Measurements from ENCODE around the gene CYB561. TPM values are rescaled to one million over a fixed set of nuclear protein-coding genes. Genes with fewer than 3 reads are reported as not detected.
"Not testable (repeated sequence)": the region's sequence is repeated elsewhere in the genome, so short reads cannot be mapped to it uniquely, and the experiment has no call there.

CYB561 gene
- total RNA-seq, 1 donor, result 28.0 TPM

DNA sequence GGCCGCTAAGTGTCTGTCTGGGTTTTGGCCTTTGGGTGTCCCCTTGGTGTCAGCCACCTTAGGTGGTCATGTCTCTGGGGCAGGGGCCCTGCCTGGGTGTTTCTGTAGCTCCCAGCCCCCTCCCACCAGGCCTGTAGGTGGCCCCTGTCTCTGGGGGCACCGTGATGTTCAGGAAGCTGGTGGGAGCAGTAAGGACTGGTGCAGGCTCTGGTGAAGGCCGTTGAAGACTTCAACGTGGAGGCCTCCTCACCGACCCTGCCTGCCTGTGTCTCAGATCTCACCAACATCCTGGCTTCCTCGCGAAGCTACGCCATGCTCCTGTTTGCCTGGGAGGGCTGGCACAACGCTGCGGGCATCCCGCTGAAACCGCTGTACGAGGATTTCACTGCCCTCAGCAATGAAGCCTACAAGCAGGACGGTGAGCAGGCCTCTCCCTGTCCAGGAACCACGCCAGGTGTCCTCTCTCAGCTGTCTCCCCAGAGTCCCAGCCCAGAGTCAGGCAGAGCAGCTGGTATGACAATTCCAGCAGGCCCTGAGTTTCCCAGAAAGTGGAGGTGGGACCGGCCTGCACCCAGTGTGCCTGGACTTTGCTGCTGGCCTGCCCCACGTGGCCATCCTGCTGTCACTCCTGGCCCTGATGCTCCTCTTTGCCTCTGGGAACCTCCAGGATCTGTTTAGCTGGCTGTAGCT lies 33.5 kb upstream of the CYB561 start:
- DNase-seq (ENCODE audit: low read depth in 2 of 3, low spot score in 2 of 3), result no peak

- peak; percentile 42 to 89 (median 82) for DNase-seq (ENCODE audit: low read depth in 2 of 3, low spot score in 2 of 3)
These were observed 32.8 kb upstream of the CYB561 start for GRCh38 chr17:63478814-63479494.

- no peak for DNase-seq (ENCODE audit: low read depth in 2 of 3, low spot score in 2 of 3)
These were observed 31.7 kb upstream of the CYB561 start for GRCh38 chr17:63477480-63478440.

- DNase-seq (ENCODE audit: low read depth in 2 of 3, low spot score in 2 of 3), result peak in 2 of 3 donors; percentile 64 to 65
These were observed 30.9 kb upstream of the CYB561 start, which contains the start of gene ACE for GRCh38 chr17:63476854-63477479. TSS of gene ACE (plus strand) at chr17:63477061. CDS start at chr17:63477095, 34 bp downstream.

GRCh38 chr17:63476459-63476853 lies 30.4 kb upstream of the CYB561 start:
- DNase-seq (ENCODE audit: low read depth in 2 of 3, low spot score in 2 of 3), result peak in 2 of 3 donors; percentile 33 to 41

- DNase-seq (ENCODE audit: low read depth in 2 of 3, low spot score in 2 of 3), result no peak
These were observed 29.6 kb upstream of the CYB561 start for GRCh38 chr17:63475491-63476412.

GRCh38 chr17:63474586-63475460 lies 28.7 kb upstream of the CYB561 start:
- no peak for DNase-seq (ENCODE audit: low read depth in 2 of 3, low spot score in 2 of 3)

DNA sequence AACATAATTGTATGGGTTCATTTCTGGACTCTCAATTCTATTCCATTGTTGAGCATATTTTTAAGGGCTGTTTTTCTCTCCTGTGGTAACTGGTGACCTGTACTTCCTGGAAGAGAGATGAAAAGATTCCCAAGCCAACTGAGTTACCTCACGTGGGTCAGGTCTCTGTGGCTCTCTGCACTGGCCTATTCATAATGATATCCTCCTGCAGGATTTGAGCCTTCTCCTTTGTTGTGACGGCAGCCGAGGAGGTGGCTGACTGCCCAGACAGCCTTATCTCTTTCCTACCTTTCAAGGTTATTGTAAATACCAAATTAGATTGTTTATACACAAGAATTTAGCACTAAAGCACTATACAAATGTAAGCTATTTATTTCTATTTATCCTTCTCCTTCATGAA lies 28.1 kb upstream of the CYB561 start:
- no peak for DNase-seq (ENCODE audit: low read depth in 2 of 3, low spot score in 2 of 3)

DNA sequence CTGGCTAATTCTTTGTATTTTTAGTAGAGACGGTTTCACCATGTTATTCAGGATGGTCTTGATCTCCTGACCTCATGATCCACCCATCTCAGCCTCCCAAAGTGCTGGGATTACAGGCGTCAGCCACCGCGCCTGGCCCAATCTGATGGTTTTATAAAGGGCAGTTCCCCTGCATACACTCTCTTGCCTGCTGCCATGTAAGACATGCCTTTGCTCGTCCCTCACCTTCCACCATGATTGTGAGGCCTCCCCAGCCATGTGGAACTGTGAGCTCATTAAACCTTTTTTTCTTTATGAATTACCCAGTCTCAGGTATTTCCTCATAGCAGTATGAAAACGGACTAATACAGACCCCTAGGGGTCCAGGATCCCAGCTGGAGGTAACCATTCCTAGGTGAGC lies 22.0 kb upstream of the CYB561 start:
- DNase-seq (ENCODE audit: low read depth in 2 of 3, low spot score in 2 of 3), result not testable (repeated sequence)

DNA sequence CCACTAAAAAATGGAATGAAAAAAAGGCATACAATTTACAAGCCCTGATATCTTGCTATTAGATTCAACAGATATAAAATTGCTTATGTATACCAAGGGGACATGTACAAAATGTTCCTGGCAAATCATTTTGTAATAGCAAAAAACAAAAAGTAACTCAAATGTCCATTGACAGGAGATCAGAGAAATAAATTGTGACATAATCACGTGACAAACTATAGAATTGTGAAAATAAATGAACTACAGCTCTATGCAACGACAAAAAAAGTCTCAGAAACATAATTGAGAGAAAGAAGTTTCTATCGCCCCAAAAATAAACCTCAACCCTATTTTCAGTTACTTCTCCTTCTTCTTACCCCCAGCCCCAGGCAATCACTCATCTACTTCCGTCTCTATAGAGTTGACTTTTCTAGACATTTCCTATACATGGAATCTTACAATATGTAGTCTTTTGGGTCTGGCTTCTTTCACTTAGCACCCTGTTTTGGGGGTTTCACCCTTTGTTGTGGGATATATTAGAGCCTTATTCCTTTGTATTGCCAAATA lies 18.7 kb upstream of the CYB561 start:
- DNase-seq (ENCODE audit: low read depth in 2 of 3, low spot score in 2 of 3), result no peak

DNA sequence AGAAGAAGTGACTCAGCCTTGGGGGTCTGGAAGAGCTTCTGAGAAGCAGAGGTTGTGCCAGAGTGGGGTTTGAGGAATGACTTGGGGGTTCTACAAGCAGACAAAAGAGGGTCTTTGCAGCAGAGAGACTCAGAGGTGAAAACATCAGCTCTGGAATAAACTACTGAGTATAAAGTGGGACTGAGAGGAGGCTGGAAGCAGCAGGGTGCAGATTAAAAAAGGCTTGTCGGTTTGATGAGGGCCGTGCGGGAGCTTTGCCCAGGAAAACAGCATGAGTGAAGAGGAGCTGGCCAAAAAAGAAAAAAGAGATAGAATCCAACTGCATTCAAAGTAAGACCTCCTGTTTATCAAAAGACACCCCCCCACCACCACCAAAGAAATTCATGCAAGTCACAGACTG lies 17.7 kb upstream of the CYB561 start:
- no peak for DNase-seq (ENCODE audit: low read depth in 2 of 3, low spot score in 2 of 3)

GRCh38 chr17:63460018-63460417 lies 13.9 kb upstream of the CYB561 start:
- DNase-seq (ENCODE audit: low read depth in 2 of 3, low spot score in 2 of 3), result no peak

GRCh38 chr17:63458478-63458877 lies 12.4 kb upstream of the CYB561 start:
- no peak for DNase-seq (ENCODE audit: low read depth in 2 of 3, low spot score in 2 of 3)

DNA sequence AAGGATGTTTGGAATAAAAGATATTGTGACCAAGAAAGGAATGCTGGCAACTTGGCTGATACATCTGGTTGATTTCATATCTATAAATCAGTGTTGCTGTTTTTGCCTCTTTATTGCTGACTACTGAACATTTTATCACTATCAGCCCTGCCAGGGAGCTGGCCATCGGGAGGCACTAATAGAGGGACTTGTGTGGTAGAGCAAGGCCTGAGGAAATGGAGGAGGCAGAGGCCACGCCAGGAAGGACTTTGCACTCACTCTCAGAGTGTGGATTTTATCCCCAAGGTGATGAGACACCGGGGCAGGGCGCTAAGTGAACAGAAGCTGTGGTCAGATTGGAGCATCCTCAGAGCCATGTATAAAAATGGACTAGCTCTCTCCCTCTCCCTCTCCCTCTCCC lies 9.3 kb upstream of the CYB561 start:
- DNase-seq (ENCODE audit: low read depth in 2 of 3, low spot score in 2 of 3), result no peak

- no peak for DNase-seq (ENCODE audit: low read depth in 2 of 3, low spot score in 2 of 3)
These were observed 8.8 kb upstream of the CYB561 start for GRCh38 chr17:63454915-63455314.

DNA sequence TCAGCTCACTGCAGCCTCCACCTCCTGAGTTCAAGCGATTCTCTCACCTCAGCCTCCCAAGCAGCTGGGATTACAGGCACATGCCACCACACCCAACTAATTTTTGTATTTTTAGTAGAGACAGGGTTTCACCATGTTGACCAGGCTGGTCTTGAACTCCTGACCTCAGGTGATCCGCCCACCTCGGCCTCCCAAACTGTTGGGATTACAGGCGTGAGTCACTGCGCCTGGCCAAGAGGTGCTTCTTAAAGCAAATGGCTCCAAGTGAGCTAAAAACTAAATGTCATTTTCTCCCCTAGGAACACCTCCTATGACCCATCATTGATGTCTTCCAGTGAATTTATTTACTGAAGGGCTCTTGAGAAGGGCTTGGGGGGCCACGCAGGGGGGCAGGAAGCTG lies 8.3 kb upstream of the CYB561 start:
- not testable (repeated sequence) for DNase-seq (ENCODE audit: low read depth in 2 of 3, low spot score in 2 of 3)

GRCh38 chr17:63452962-63453551 lies 7.0 kb upstream of the CYB561 start:
- DNase-seq (ENCODE audit: low read depth in 2 of 3, low spot score in 2 of 3), result no peak

All from hematopoietic multipotent progenitor cell (in vitro differentiated cells).